HG03469 (cell line): Measurements from ENCODE around the gene LAG3.
"Not testable (repeated sequence)": the region's sequence is repeated elsewhere in the genome, so short reads cannot be mapped to it uniquely, and the experiment has no call there.

ENCODE experiments used
- ATAC-seq: cut with Tn5 transposase; IDR thresholded peaks from one replicate; pipeline ENCODE4 v1.9.1; 2021; ENCODE audit warnings: mild to moderate bottlenecking, moderate library complexity, moderate number of reproducible peaks; ENCODE audit not compliant: unreplicated experiment

LAG3 gene

GRCh38 chr12:6772331-6772695 is at the start of gene LAG3:
TSS of gene LAG3 (plus strand) at chr12:6772520. CDS start at chr12:6772853, 333 bp downstream.
- no peak for ATAC-seq

- no peak for ATAC-seq
These were observed 49.5 kb upstream of the LAG3 start for GRCh38 chr12:6722863-6723262.

- ATAC-seq, result peak; percentile 83
These were observed 48.5 kb upstream of the LAG3 start, which contains the start of gene COPS7A for GRCh38 chr12:6723607-6724408. TSS of gene COPS7A (plus strand) at chr12:6724046. CDS start at chr12:6724657, 611 bp downstream.

GRCh38 chr12:6724409-6724797 is 47.9 kb upstream of the LAG3 start:
- no peak for ATAC-seq

GRCh38 chr12:6725350-6725749 is 47.0 kb upstream of the LAG3 start:
- no peak for ATAC-seq

GRCh38 chr12:6729186-6729585 is 43.1 kb upstream of the LAG3 start:
- ATAC-seq, result no peak

- no peak for ATAC-seq
These were observed 42.2 kb upstream of the LAG3 start for GRCh38 chr12:6730169-6730568.

- no peak for ATAC-seq
These were observed 37.6 kb upstream of the LAG3 start for GRCh38 chr12:6734506-6735387.

GRCh38 chr12:6735448-6736191 is 36.7 kb upstream of the LAG3 start:
- no peak for ATAC-seq

- no peak for ATAC-seq
These were observed 35.6 kb upstream of the LAG3 start for GRCh38 chr12:6736754-6737153.

- not testable (repeated sequence) for ATAC-seq
These were observed 30.2 kb upstream of the LAG3 start for GRCh38 chr12:6742080-6742479.

- ATAC-seq, result no peak
These were observed 29.5 kb upstream of the LAG3 start for GRCh38 chr12:6742834-6743233.

- ATAC-seq, result not testable (repeated sequence)
These were observed 29.0 kb upstream of the LAG3 start for GRCh38 chr12:6743300-6743699.

- ATAC-seq, result no peak
These were observed 26.4 kb upstream of the LAG3 start for GRCh38 chr12:6745741-6746525.

- ATAC-seq, result no peak
These were observed 25.1 kb upstream of the LAG3 start for GRCh38 chr12:6747216-6747615.

- ATAC-seq, result no peak
These were observed 23.6 kb upstream of the LAG3 start for GRCh38 chr12:6748761-6749160.

GRCh38 chr12:6750506-6750905 is 21.8 kb upstream of the LAG3 start:
- no peak for ATAC-seq

GRCh38 chr12:6751767-6752166 is 20.6 kb upstream of the LAG3 start:
- no peak for ATAC-seq

- no peak for ATAC-seq
These were observed 20.0 kb upstream of the LAG3 start for GRCh38 chr12:6752167-6752920.
